Smooth muscle cell (in vitro differentiated cells): Measurements from ENCODE around the gene KRT31. TPM values are rescaled to one million over a fixed set of nuclear protein-coding genes. Genes with fewer than 3 reads are reported as not detected.

Experiments used
- DNase-seq: peaks from one replicate; lab custom pipeline; 2025; ENCODE audit not compliant: unreplicated experiment; lab: John Stamatoyannopoulos, UW
- H2AFZ ChIP-seq: fragments of 200-600 bp; sonication (generic); 2 replicates; pipeline ENCODE4 v1.6.0; 2016; ENCODE audit warnings: antibody characterized with exemption, low read depth, mild to moderate bottlenecking
- H3F3A ChIP-seq: fragments of 200-600 bp; sonication (generic); 2 replicates; pipeline ENCODE4 v1.6.0; 2017; ENCODE audit warnings: antibody characterized with exemption, low read depth
- H3K27ac ChIP-seq: fragments of 200-600 bp; sonication (generic); 2 replicates; pipeline ENCODE4 v1.5.1; 2016; ENCODE audit warnings: low read depth, mild to moderate bottlenecking
- H3K27me3 ChIP-seq: fragments of 200-600 bp; sonication (generic); 2 replicates; pipeline ENCODE4 v1.6.1; 2016; ENCODE audit warnings: low read depth, mild to moderate bottlenecking
- H3K36me3 ChIP-seq: fragments of 200-600 bp; sonication (generic); 2 replicates; pipeline ENCODE4 v1.5.1; 2016; ENCODE audit warnings: low read depth
- H3K4me1 ChIP-seq: fragments of 200-600 bp; sonication (generic); 2 replicates; pipeline ENCODE4 v1.5.1; 2016; ENCODE audit warnings: low read depth
- H3K4me2 ChIP-seq: fragments of 200-600 bp; sonication (generic); 2 replicates; pipeline ENCODE4 v1.6.0; 2016; ENCODE audit warnings: mild to moderate bottlenecking
- H3K4me3 ChIP-seq: fragments of 200-600 bp; sonication (generic); 2 replicates; pipeline ENCODE4 v1.5.1; 2016; ENCODE audit warnings: mild to moderate bottlenecking
- H3K79me2 ChIP-seq: fragments of 200-600 bp; sonication (generic); 2 replicates; pipeline ENCODE4 v1.6.0; 2016; ENCODE audit warnings: low read depth, mild to moderate bottlenecking
- H3K9ac ChIP-seq: fragments of 200-600 bp; sonication (generic); 2 replicates; pipeline ENCODE4 v1.6.0; 2016; ENCODE audit warnings: low read depth
- H3K9me3 ChIP-seq: fragments of 200-600 bp; sonication (generic); replicated peaks from 2 replicates; pipeline ENCODE4 v1.5.1; 2016; ENCODE audit warnings: low read depth
- H4K20me1 ChIP-seq: fragments of 200-600 bp; sonication (generic); 2 replicates; pipeline ENCODE4 v1.6.0; 2016; ENCODE audit warnings: low read depth
- CTCF ChIP-seq: fragments of 200-600 bp; sonication (generic); IDR thresholded peaks from 2 replicates; pipeline ENCODE4 v1.5.1; 2017; ENCODE audit warnings: borderline replicate concordance, mild to moderate bottlenecking, antibody characterized with exemption; ENCODE audit not compliant: insufficient read depth, poor library complexity, severe bottlenecking
- WGBS: methylation state at CpG from one replicate; pipeline ENCODE4 v1.1.7; 2016; ENCODE audit warnings: low lambda C conversion rate; 5-methylcytosine and 5-hydroxymethylcytosine counted together
- polyA plus RNA-seq: library from polyadenylated mRNA; unstranded; fragments of >200 nt; fragmentation: Nextera tagmentation; extraction: Ambion mirVana; gene quantifications from 2 replicates; pipeline ENCODE4 v1.2.1, GENCODE V29; 2016
- total RNA-seq: library from RNA; depleted of rRNA; stranded (reverse); fragments of >200 nt; gene quantifications from 2 replicates; pipeline ENCODE4 v1.2.3, GENCODE V29; 2014

Gene KRT31
- total and polyA plus RNA-seq, 2 experiments from 2014 or later = not detected

DNA sequence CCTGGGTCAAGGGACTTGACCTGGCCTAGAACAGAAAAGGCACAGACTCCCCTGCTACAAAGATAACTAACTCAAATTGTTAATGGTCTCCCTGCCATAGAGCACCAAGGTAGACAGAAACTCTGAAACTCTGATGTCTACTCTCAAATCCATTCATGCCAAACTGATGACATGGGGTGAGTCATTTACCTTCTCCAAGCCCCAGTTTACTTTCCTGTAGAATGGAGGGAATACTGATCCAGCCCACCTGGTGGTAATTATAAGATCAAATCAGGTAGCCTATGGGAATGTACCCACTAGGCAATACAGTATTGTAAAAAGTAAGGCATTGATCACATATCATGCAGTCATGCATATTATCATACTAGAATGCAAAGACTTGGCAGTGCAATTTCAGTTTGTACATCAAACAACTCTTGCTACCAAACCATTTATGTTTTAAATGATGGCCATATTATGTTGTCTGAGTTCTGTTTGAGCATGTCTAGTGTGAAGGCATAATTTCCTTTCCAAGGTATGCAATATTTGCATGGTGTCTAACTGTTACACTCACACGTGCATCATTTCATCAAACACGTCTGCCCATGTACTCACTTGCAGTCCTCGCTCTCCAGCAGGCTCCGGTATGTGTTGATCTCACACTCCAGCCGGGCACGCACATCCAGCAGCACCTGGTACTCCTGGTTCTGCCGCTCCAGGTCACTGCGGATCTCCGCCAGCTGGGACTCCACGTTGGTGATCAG lies 3.0 kb downstream of the KRT31 start:
- TF ChIP-seq CTCF = no peak
- Histone ChIP-seq H3K4me3 (no peak overlapping the region), H3K9me3 (no peaks in the 10 kb centered on the region), H3K79me2 (no peaks in the 10 kb centered on the region), H3K4me2 (no peak overlapping the region), H3K9ac (no peak overlapping the region), H3F3A (no peaks in the 10 kb centered on the region), H2AFZ (no peak overlapping the region), H3K4me1 (no peaks in the 10 kb centered on the region), H3K36me3 (no peaks in the 10 kb centered on the region), H3K27ac (no peak overlapping the region), H3K27me3 (no peaks in the 10 kb centered on the region), H4K20me1 (no peaks in the 10 kb centered on the region)
- WGBS = 92% methylated on average over 10 of the region's 10 CpGs
- no peak for DNase-seq

- DNase-seq = no peak
- no peak overlapping the region for H3K4me3 ChIP-seq
- H3K27ac ChIP-seq = no peak overlapping the region
- H3K4me2 ChIP-seq = no peak overlapping the region
- H2AFZ ChIP-seq = no peak overlapping the region
- TF ChIP-seq CTCF = no peak
- no peaks in the 10 kb centered on the region for H3K4me1 ChIP-seq
- H3K79me2 ChIP-seq = no peaks in the 10 kb centered on the region
- H3K27me3 ChIP-seq = no peaks in the 10 kb centered on the region
- no peak overlapping the region for H3K9ac ChIP-seq
- no peaks in the 10 kb centered on the region for H4K20me1 ChIP-seq
- 97% methylated on average over 10 of the region's 10 CpGs for WGBS
- H3K9me3 ChIP-seq = no peaks in the 10 kb centered on the region
- no peaks in the 10 kb centered on the region for H3F3A ChIP-seq
- H3K36me3 ChIP-seq = no peaks in the 10 kb centered on the region
Measured at GRCh38 chr17:41393826-41394225, 3.6 kb downstream of the KRT31 start.

GRCh38 chr17:41393294-41393693 lies 4.1 kb downstream of the KRT31 start:
- H3K4me3 ChIP-seq = no peak overlapping the region
- 84% methylated on average over 5 of the region's 5 CpGs for WGBS
- H3K9me3 ChIP-seq = no peaks in the 10 kb centered on the region
- no peaks in the 10 kb centered on the region for H4K20me1 ChIP-seq
- H3F3A ChIP-seq = no peaks in the 10 kb centered on the region
- TF ChIP-seq CTCF = no peak
- H3K27ac ChIP-seq = no peak overlapping the region
- no peaks in the 10 kb centered on the region for H3K4me1 ChIP-seq
- H3K9ac ChIP-seq = no peak overlapping the region
- no peak for DNase-seq
- no peak overlapping the region for H3K4me2 ChIP-seq
- H3K36me3 ChIP-seq = no peaks in the 10 kb centered on the region
- H2AFZ ChIP-seq = no peak overlapping the region
- no peaks in the 10 kb centered on the region for H3K79me2 ChIP-seq
- no peaks in the 10 kb centered on the region for H3K27me3 ChIP-seq

- Histone ChIP-seq H3K36me3 (no peaks in the 10 kb centered on the region), H4K20me1 (no peaks in the 10 kb centered on the region), H3K9me3 (no peaks in the 10 kb centered on the region), H3K9ac (no peak overlapping the region), H3K4me2 (no peak overlapping the region), H3F3A (no peaks in the 10 kb centered on the region), H3K27ac (no peak overlapping the region), H3K4me3 (no peak overlapping the region), H3K27me3 (no peaks in the 10 kb centered on the region), H2AFZ (no peak overlapping the region), H3K4me1 (no peaks in the 10 kb centered on the region), H3K79me2 (no peaks in the 10 kb centered on the region)
- no peak for TF ChIP-seq CTCF
- no peak for DNase-seq
- 100% methylated on average over 1 of the region's 1 CpG for WGBS
Measured at GRCh38 chr17:41392278-41392677, 5.1 kb downstream of the KRT31 start.
